ENCODE results near the gene ADAMTS17.

ADAMTS17 gene

DNA sequence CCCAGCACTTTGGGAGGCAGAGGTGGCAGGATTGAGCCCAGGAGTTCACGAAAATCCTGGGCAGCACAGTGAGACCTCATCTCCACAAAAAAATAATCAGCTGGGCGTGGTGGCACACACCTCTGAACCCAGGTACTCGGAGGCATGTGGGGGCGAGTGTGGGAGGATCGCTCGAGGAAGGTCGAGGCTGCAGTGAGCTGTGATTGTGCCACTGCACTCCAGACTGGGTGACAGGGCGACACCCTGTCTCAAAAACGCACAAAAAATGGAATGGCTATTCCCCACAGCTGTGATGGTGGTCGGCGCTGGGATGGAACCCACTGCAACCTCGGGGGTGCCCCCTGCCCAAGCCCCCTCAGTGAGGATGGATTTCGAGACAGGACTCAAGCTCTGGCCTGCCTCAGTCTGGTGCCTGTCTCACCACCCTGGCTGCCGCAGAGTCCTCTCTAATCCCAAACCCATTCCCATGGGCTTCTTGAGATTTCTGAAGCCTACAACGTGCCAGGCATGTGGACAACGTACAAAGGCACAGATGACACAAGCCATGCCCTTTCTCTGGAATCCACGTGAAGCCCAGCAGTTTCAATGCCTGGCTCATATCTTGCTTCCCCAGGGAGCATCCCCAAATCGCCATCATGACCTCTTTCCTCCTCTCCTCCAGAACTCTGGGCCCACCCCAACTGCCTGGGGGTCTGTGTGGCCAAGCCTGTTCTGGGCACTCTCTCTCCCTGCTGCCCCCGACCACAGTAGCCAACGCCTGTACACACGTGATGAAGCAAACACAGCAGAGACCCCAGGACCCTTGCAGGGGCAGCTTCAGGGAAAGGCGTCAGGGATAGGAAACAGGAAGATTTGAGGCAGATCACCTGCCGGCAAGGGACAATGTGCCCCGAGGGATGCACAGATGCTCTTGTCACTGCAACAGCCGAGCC, 32.4 kb downstream of the ADAMTS17 start:
- DNase-seq: no peak

DNA sequence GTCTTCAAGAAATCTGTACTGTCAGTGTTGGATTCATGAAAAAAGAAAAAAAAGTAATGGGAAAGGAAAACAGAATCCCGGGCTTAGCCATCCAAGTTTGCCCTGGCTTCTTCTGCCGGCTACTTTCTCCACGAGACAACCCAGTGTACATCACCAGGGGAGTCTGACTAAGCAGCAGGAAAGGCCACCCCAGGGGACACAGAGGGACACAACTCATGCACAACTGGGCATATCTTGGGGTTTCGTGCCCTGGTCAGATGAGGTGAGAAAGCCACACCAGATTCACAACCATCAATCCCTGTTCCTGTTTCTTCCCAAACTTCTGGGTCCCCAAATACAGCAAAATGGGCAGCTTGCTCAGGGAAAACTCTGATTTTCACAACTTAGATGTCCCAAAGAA, 33.2 kb downstream of the ADAMTS17 start:
- DNase-seq: no peak

DNA sequence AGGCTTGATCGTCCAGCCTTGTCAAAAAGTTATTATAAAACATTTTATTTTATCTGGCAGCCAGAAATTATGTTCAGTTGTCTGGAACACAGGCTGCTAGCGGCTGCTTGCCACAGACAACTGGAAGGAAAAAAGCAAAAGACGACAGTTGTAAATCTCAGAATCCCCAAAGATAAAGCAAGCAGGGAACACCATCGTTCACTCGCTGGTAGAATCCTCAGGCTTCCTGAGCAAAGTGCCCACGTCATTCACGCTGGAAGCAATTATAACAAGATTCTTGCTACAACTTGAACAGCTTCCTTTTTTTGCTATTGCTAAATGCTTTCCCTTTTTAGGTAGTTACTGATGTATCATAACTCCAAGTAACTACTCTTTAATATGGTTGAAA, 33.6 kb downstream of the ADAMTS17 start:
- no peak for DNase-seq

DNA sequence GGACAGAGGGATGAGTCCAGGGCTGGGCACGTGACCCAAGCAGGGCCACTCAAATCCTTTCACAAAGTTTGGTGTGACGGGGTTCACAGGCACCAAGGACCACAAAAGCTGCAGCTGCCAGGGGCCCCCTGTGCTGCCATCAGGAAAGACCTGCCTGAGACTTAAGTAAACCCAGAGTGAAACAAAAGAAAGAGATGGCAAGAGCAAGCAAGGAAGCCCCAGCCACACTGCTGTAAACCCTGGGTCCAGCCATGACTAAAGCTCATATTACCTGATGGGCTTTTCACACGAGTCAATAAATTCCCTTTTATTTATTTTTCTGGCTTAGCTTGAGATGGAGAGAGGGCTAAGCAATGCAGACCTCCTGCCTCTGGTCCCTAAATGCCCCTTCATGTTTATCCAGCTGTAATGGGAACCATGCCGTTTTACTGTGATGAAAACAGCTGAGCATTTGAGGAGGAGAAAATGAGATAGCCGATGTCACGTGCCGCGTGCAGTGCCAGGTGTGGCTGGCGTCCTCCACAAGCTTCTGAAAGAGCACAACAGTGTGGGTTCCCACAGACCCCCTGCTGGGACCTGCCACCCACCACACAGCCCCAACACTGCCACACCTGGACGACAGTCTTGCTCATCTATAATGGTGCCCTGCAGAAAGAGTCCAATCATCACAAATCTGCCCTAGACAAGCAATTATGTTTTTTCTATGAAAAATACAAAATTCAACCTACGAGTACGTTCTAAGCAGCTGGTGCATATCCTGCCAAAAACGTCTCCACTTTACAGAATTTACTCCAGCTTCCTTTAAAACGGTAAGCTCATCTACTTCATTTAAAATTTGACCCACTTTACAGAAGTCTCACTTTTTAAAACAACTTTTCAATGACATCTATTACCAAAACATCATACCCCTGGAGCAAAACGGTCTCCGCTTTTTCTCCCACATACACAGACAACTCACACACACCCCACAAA, 34.2 kb downstream of the ADAMTS17 start:
- DNase-seq: no peak

DNA sequence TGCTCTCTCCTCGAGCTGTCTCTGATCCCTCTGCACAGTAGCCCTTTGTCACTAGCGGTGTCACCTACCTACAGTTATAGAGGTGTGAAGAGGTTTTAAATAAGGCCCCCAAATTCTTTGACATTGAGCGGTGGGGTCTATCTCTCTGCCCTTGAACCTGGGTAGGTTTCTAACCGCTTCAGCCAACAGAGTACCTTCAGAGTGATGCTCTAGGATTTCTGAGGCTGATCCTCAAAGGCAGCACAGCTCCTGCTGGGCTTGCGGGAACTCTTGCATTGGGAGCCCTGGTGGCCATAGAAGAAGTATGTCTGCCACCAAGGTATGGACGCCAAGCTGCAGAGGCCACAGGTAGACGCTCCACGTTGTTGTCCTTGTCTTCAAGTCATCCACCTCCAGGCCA, 35.7 kb downstream of the ADAMTS17 start:
- DNase-seq: no peak

DNA sequence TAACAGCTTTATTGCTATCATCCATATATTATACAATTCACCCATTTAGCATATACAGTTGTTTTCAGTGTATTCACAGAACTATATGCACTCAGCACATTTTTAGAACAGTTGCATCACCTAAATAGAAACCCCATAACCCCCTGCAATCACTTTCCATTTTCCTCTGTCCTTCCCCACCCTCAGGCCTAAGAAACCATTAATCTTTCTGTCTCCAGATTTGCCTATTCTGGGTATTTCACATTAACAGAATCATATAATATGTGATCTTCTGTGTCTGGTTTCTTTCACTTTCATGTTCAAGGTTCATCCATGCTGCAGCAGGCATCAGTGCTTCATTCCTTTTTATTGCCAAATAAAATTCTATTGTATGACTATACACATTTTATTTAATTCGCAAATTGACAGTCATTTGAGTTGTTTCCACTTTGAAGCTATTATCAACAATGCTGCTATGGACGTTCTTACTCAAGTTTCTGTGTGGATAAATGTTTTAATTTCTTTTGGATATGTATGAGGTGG, 39.8 kb downstream of the ADAMTS17 start:
- DNase-seq: no peak

DNA sequence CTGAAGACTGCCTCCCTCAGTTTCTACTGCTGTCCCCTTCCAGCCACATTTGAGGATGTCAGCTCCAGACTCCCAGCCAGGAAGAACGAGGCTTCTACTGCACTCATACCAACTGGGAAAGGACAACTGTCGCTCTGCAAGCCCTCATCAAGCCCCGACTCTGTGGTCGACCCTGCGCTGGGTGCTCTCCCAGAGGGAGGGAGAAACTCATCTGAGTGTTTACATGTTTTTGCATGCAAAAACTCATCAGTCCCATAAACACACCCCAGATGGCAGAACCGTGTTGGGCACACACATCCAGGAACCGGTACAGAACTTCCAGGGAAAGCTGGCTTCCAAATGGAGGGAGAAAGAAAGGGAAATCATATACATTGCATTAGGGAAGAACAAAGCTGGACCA, 43.5 kb downstream of the ADAMTS17 start:
- DNase-seq: no peak

DNA sequence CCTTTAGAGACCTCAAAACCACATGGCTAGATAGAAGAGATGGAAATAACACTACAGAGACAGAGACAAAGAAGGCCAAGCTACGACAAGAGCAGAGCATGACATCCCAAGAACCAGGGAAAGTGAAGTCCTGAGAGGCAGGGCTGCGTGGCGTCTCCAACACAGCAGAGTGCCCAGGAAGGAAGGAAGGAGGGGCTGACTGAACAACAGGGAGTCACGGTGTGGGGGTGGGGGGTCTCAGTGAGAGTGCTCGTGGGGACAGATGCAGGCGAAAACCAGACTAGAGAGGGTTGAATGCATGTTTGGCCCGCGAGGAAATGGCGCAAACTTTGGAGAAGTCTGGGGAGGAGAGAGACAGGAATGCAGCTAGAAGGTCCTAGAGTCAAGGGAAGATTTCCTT, 44.0 kb downstream of the ADAMTS17 start:
- no peak for DNase-seq

DNA sequence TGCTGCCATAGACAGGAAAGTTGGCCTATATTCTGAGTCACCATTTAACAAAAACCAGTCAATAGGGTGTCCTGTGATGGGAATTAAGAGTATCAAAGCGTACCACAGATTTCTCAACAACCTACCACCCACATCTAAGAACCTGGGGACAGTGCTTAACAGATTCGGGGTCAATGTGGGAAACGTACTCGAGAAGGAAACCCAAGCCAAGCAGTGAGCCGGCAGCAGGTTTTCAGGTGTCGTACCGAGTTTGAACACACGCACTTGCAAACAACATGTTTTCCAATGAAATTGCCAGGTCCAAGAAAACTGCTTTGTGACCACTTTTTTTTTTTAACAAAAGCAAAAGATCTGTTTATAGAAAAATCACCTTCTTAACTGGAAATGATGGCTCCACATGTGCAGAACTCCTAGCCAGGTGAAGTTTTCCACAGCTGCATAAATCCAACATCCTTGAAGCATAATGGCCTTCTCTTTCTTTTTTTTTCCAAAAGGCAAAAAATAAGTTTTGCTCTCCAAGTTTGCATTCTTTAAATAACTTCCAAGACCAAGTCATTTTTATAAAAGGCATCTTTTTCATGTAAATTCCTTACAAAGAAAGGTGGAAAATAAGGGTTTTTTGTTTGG, 45.7 kb downstream of the ADAMTS17 start:
- no peak for DNase-seq

DNA sequence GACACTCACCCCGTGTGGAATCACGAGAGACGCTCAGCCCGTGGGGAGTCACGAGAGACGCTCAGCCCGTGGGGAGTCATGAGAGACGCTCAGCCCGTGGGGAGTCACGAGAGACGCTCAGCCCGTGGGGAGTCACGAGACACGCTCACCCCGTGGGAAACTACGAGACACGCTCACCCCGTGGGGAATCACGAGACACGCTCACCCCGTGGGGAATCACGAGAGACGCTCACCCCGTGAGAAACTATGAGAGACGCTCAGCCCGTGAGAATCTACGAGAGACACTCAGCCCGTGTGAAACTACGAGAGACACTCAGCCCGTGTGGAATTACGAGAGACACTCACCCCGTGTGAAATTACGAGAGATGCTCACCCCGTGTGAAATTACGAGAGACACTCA, 49.8 kb downstream of the ADAMTS17 start:
- DNase-seq: no peak

DNA sequence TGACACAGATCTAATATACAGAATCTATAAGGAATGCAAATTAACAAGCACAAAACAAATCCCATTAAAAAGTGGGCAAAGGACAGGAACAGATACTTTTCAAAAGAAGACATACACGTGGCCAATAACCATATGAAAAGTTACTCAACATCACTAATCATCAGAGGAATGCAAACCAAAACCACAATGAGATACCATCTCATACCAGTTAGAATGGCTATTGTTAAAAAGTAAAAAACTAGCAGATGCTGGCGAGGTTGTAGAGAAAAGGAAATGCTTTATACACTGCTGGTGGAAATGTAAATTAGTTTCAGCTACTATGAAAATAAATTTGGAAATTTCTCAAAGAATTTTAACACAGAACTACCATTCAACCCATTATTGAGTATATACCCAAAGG, 50.7 kb downstream of the ADAMTS17 start:
- DNase-seq: no peak

DNA sequence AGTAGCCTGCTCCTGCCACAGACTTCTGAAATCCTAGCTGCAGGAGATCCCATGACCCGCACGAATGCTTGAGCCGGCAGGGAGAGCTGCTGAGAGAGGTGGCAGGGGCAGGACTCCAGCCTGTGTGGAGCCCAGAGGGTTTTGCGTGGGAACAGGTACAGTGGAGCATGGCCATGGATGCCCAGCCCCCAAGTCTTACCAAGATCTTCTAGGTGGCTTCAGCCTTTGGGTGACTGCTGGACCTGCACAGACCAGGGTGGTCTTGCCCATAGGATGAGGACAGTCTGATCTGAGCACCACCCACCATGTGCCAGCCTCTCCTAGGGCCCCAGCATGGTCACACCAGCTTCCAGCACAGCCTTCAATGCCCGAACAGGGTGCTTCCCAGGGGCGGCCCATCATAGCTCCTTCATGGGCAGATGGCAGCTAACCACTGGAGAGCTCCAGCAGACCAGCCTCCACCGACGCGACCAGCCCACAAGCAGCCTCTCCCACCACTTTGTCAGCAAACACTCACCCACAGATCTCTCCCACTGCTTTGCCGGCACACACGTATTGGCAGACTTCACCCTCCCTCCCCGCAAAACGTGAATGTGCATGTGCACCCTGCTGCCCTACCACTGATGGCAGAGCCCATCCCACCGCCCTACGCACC, 56.0 kb downstream of the ADAMTS17 start:
- DNase-seq: no peak

DNA sequence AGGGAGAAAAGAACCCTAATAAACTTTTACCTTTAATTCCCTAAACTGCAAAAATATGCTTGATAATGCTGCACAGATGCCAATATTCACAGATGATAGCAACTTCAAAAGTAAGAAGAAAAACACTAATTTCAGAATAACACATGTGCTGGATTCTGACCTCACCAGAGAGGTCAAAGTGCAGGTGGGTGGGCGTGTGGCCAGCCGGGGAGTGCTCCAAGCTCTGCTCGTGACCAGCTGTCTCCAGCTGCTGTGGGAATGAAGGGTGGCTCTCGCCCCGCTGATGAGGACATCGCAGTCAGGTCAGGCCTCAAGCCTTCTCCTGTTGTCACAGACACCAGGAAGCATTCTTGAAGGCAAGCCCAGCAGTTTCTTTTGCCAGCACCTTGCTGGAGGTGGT, 57.1 kb downstream of the ADAMTS17 start:
- DNase-seq: no peak

DNA sequence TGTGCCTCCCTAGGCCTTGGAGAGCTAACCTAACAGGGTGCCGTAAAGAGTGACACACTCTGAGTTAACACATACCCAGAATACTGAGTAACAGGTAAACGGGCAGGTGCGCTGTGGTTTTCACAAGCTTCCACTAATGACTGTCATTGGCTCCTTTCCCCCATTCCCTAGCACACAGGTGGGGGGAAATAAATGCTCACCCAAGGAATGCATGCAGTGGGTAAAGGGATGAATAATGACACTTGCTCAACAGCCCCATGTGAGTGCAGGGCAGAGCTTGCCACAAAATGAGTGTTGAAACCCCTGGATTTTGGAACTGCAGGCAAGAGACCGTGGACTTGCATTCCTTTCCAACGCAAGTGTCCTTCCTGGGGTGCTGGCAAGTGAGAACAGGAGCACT, 57.6 kb downstream of the ADAMTS17 start:
- no peak for DNase-seq

DNA sequence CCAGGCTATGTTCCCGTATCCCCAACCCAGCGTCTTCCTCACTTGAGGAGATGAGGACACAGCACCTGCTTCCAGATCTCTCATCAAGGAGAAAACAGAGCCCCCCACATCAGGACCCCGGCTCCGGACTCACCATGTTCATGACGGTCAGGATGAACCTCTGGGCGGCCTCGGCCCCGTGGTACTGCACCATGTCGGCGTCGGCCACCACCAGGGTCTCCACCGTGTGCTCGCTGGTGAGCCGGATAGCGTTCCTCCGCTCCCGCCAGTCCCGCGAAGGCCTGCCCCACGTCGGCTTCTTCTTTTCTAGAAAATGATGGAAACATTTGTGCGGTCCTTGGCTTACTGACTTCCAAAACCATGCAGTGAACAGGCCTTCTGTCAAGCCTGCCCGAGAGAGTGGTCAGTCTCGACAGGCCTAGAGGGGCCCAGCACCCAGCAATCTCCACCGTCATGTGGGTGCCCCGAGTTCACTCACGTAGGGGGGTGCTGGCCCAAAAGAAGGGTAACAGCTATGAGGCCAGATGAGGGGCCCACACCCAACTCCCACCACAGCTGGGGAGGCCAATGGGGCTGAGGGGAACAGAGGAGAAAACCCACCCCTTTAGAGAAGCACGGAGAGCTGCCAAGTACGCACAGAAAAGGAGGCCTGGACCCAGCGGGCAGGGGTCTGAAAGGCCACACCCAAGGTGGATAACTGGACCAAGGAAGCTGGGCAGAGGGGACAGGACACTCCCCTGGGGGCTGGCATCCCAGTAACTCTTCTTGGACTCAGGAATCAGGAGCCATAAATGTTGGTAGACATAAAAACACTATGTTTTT, 60.5 kb downstream of the ADAMTS17 start:
- DNase-seq: no peak

DNA sequence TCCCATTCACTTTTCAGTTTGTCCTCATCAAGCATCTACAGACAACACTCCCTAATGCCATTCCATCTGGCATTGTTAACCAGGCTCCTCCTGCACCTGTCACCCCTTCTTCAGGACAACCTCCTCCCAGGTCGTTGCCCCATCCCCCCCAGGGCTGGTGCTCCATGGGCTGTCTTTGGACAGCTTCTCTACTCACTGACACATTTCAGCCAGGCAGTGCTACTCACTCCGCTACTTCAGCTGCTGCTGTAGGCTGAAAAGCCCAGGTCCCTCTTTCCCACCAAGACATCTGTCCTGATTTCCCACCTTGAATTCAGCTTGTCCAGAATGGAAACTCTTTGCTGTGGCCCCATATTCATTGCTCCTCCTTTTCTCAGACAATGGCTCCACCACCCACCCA, 61.9 kb downstream of the ADAMTS17 start:
- no peak for DNase-seq

DNA sequence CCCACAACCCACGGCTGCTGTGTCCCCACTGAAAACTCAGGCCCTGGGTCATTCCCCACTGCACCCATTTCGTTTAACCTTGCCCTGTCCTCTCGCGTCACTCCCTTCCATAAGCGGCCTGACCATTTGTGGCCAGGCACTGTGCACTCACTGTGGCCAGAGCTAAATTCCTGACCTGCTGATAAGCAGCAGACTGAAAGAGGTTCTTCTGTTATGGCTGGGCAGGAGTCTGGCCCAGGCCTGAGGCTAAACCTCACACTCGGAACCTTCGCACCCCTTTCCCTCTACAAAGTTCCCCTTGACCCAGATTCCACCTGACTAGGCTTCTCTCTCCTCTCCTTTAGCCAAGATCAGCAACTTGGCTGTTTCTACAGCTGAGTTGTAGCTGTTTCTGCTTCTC, 62.3 kb downstream of the ADAMTS17 start:
- DNase-seq: no peak

DNA sequence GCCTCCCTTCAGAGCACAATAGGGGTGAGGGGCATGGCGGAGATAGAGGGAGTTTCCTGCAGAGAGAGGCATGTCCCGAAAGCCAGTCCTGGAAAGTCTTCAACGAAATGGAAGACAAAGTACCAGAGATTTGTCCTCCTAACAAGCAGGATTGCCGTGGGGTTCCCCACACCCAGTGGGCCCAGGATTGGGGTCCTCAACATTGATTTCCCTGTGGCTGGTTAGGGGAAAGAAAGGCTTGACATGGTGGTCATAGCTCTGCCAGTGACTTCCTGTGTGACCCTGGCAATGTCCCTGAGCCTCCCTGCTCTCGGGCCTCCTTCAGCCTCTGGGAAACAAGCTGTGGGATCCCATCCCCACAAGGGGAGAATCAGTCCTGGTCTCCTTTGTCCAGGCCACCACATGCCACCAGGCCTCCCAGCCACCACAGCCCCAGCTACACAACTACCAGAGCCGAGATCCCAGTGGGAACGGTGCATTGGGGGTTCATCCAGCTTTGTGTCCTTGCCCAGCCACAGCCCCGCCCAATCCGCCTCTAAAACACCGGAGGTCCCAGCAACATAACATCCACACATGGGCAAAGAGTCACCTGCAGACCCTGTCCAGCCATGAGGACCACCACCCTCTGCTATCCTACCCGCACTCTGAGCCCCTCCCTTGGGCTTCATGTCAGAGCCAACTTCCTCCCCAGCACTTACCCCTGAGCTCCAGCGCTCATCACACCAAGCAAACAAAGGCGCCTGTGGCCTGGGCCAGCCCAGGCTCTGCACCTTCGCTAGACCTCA, 63.0 kb downstream of the ADAMTS17 start:
- no peak for DNase-seq

DNA sequence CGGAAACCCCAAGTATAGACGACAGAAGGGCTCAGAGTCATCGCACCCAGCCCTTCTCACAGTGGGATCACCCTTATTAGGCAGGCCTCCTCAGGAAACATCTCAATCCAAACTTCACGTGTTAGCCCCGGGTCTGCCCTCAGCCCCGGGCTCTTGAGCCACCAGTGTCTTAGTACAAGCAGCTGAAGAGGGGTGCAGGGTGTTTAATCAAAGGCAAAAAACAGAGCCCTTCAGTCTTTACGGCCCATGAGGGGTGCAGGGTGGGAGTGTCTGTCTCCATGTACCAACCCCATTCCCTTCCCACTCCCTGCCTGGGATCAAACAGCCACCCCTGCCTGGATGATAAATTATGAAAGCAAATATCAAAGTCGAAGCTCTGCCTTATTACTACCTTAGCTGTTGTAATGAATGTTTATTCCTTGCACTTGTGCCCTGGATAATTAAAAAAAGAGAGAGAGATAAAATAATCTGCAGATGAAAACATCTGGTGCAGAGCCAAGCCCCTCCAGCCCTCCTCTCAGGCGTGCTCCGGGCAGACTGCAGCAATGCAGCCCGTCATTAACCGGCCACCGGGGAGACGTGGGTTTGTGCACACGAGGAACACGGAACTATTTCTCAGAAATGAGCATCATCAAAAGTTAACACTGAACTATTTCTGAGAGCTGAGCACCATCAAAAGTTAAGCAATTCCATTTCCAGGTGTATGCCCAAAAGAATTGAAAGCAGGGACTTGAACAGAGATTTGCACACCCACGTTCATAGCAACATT, 64.5 kb downstream of the ADAMTS17 start:
- no peak for DNase-seq

DNA sequence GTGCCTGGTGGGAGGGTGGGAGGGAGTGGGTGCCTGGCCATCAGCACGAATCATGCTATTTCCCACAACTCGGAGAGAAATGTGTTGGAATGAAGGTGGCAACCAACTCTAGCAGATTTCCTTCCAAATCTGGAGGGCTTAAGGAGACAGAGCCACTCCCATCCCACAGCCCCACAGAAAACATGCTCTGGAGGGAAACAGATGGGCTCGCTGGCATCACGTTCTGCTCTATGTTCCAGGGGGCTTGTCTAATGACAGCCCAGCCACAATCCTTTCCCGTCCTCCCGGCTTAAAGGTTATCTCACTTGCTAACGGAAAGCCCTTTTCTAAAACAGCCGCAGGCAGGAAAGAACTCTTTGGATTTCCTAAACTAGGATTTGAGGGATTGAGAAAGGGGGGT, 65.3 kb downstream of the ADAMTS17 start:
- DNase-seq: no peak
